HEK293T (cell line): ENCODE data around the gene UNC13C.

Experiments used
- ARNT ChIP-seq: fragments of 450-650 bp; IDR thresholded peaks from 2 replicates; pipeline ENCODE4 v1.6.1; 2017; ENCODE audit warnings: mild to moderate bottlenecking
- BHLHE40 ChIP-seq: fragments of 450-650 bp; IDR thresholded peaks from 2 replicates; pipeline ENCODE4 v1.6.1; 2016; ENCODE audit warnings: mild to moderate bottlenecking, moderate library complexity, borderline replicate concordance
- CTBP1 ChIP-seq: fragments of 450-650 bp; IDR thresholded peaks from 2 replicates; pipeline ENCODE4 v1.6.1; 2016; ENCODE audit warnings: borderline replicate concordance
- ELF4 ChIP-seq: fragments of 450-650 bp; IDR thresholded peaks from 2 replicates; pipeline ENCODE4 v1.6.1; 2017; ENCODE audit warnings: antibody characterized with exemption
- FOXA1 ChIP-seq: fragments of 450-650 bp; IDR thresholded peaks from 2 replicates; pipeline ENCODE4 v1.6.1; 2016; ENCODE audit warnings: mild to moderate bottlenecking
- FOXM1 ChIP-seq: fragments of 450-650 bp; IDR thresholded peaks from 2 replicates; pipeline ENCODE4 v1.6.1; 2017; ENCODE audit warnings: mild to moderate bottlenecking, borderline replicate concordance
- HDGF ChIP-seq: fragments of 450-650 bp; IDR thresholded peaks from 2 replicates; pipeline ENCODE4 v1.6.1; 2017; ENCODE audit warnings: antibody characterized with exemption, borderline replicate concordance
- L3MBTL2 ChIP-seq: fragments of 450-650 bp; conservative IDR thresholded peaks from 2 replicates; pipeline ENCODE4 v1.6.1; 2016; ENCODE audit warnings: mild to moderate bottlenecking
- SP1 ChIP-seq: fragments of 450-650 bp; IDR thresholded peaks from 2 replicates; pipeline ENCODE4 v1.6.1; 2017
- SUZ12 ChIP-seq: fragments of 450-650 bp; IDR thresholded peaks from 2 replicates; pipeline ENCODE4 v1.6.1; 2016; ENCODE audit warnings: mild to moderate bottlenecking
- TARDBP ChIP-seq: fragments of 450-650 bp; IDR thresholded peaks from 2 replicates; pipeline ENCODE4 v1.6.1; 2016
- TF ChIP-seq, protein P1 (sequence below): fragments of 450-650 bp; IDR thresholded peaks from 2 replicates; pipeline ENCODE4 v1.6.1; 2016

DNA sequence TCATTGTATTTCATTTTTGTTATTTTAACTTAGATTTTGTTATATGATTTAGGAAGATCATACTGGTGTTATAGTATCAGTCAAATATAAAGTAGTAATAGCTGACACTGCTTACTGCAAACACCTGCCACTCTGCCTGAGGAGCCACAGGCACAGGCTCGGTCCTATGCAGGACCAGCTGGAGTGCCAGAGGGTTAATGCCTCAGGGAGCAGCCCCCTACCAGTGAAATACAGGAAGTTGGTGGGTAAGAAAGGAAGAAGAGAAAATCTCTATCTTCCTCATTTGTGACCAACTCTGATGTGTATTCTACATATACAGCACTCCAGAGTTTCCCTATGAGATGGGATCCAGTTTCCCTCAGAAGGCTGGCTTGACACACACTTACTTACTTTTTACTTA, 593.3 kb downstream of the UNC13C start:
- no peak for TF ChIP-seq SUZ12
- TF ChIP-seq FOXM1 = no peak
- TF ChIP-seq HDGF = no peak
- TF ChIP-seq, protein P1, sequence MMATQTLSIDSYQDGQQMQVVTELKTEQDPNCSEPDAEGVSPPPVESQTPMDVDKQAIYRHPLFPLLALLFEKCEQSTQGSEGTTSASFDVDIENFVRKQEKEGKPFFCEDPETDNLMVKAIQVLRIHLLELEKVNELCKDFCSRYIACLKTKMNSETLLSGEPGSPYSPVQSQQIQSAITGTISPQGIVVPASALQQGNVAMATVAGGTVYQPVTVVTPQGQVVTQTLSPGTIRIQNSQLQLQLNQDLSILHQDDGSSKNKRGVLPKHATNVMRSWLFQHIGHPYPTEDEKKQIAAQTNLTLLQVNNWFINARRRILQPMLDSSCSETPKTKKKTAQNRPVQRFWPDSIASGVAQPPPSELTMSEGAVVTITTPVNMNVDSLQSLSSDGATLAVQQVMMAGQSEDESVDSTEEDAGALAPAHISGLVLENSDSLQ = no peak
- TF ChIP-seq SP1 = no peak
- TF ChIP-seq ELF4 = no peak
- no peak for TF ChIP-seq BHLHE40
- no peak for TF ChIP-seq FOXA1
- TF ChIP-seq TARDBP = no peak
- no peak for TF ChIP-seq ARNT
- TF ChIP-seq CTBP1 = no peak
- no peak for TF ChIP-seq L3MBTL2
